Mesendoderm (in vitro differentiated cells): ENCODE data around the gene SOX6.
"Not testable (repeated sequence)": the region's sequence is repeated elsewhere in the genome, so short reads cannot be mapped to it uniquely, and the experiment has no call there.

Experiments
- DNase-seq: peaks from one replicate; pipeline ENCODE4 v3.0.0; 2013
- H2AK5ac ChIP-seq: 2 replicates; pipeline ENCODE4 v1.6.1; 2013; ENCODE audit warnings: low read length, inconsistent platforms
- H2BK120ac ChIP-seq: 2 replicates; pipeline ENCODE4 v1.6.1; 2013; ENCODE audit warnings: low read depth, mild to moderate bottlenecking, low read length, moderate library complexity, mixed read lengths
- H2BK15ac ChIP-seq: replicated peaks from 2 replicates; pipeline ENCODE4 v1.6.1; 2013; ENCODE audit warnings: low read depth, mild to moderate bottlenecking, moderate library complexity
- H2BK5ac ChIP-seq: 2 replicates; pipeline ENCODE4 v1.6.1; 2013; ENCODE audit warnings: low read length, inconsistent platforms
- H3K18ac ChIP-seq: 2 replicates; pipeline ENCODE4 v1.6.1; 2013; ENCODE audit warnings: mild to moderate bottlenecking, low read length, mixed read lengths
- H3K23ac ChIP-seq: one replicate; pipeline ENCODE4 v1.6.1; 2013; ENCODE audit warnings: low read length
- H3K27ac ChIP-seq: 2 replicates; pipeline ENCODE4 v1.5.1; 2013; ENCODE audit warnings: low read depth, mild to moderate bottlenecking, inconsistent platforms, low read length, moderate library complexity
- H3K27me3 ChIP-seq: 2 replicates; pipeline ENCODE4 v1.6.1; 2013; ENCODE audit warnings: low read length, control low read depth, mild to moderate bottlenecking, inconsistent platforms; ENCODE audit not compliant: insufficient read depth, poor library complexity
- H3K36me3 ChIP-seq: 2 replicates; pipeline ENCODE4 v1.6.1; 2013; ENCODE audit warnings: low read length, inconsistent platforms; ENCODE audit not compliant: control insufficient read depth, insufficient read depth
- H3K4ac ChIP-seq: one replicate; pipeline ENCODE4 v1.6.1; 2013; ENCODE audit warnings: low read depth, mild to moderate bottlenecking, low read length, moderate library complexity
- H3K4me1 ChIP-seq: 2 replicates; pipeline ENCODE4 v1.6.1; 2013; ENCODE audit warnings: low read depth, low read length, inconsistent platforms; ENCODE audit not compliant: control insufficient read depth
- H3K4me2 ChIP-seq: 2 replicates; pipeline ENCODE4 v1.6.1; 2013; ENCODE audit warnings: low read length
- H3K4me3 ChIP-seq: 2 replicates; pipeline ENCODE4 v1.5.1; 2013; ENCODE audit warnings: mild to moderate bottlenecking, low read length
- H3K56ac ChIP-seq: one replicate; pipeline ENCODE4 v1.6.1; 2013; ENCODE audit warnings: low read length
- H3K79me1 ChIP-seq: 2 replicates; pipeline ENCODE4 v1.6.1; 2013; ENCODE audit warnings: low read length, inconsistent platforms
- H3K79me2 ChIP-seq: 2 replicates; pipeline ENCODE4 v1.6.1; 2013; ENCODE audit warnings: mild to moderate bottlenecking, low read length; ENCODE audit not compliant: control insufficient read depth, insufficient read depth
- H3K9ac ChIP-seq: 2 replicates; pipeline ENCODE4 v1.6.1; 2013; ENCODE audit warnings: low read length, inconsistent platforms
- H4K5ac ChIP-seq: one replicate; pipeline ENCODE4 v1.6.1; 2013; ENCODE audit warnings: low read length
- H4K8ac ChIP-seq: one replicate; pipeline ENCODE4 v1.6.1; 2013; ENCODE audit warnings: low read depth, mild to moderate bottlenecking, control low read depth, low read length, moderate library complexity
- WGBS: extraction: QIAGEN DNeasy Blood & Tissue Kit; methylation state at CpG from one replicate; pipeline ENCODE4 v1.1.7; 2013; ENCODE audit warnings: low lambda C conversion rate, missing lambda C conversion rate; ENCODE audit not compliant: insufficient coverage; ENCODE audit errors: extremely low coverage; 5-methylcytosine and 5-hydroxymethylcytosine counted together

The SOX6 gene

DNA sequence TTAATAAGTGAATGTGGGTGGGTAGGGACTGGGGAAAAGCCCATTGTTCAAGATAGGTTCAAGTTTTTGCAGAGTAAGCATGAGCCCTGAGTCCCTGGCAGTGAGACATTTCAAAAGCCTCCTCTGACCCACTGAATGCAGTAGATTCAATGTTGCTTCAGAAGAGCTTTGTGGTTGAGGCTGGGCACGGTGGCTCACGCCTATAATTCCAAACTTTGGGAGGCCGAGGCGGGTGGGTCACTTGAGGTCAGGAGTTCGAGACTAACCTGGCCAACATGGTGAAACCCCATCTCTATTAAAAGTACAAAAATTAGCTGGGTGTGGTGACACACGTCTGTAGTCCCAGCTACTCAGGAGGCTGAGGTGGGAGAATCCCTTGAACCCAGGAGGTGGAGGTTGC lies 433.6 kb downstream of the SOX6 start:
- not testable (repeated sequence) for H3K56ac ChIP-seq, H3K79me1 ChIP-seq, H3K4me2 ChIP-seq, H3K27me3 ChIP-seq, H4K5ac ChIP-seq, H2BK5ac ChIP-seq, H3K4me1 ChIP-seq, DNase-seq, H3K18ac ChIP-seq, H3K9ac ChIP-seq, H3K4ac ChIP-seq, H3K4me3 ChIP-seq, H4K8ac ChIP-seq, H3K23ac ChIP-seq, H3K79me2 ChIP-seq, H2BK120ac ChIP-seq, H2AK5ac ChIP-seq, H2BK15ac ChIP-seq, H3K36me3 ChIP-seq, H3K27ac ChIP-seq
- no CpG with 5 or more reads among the region's 6 CpGs for WGBS

DNA sequence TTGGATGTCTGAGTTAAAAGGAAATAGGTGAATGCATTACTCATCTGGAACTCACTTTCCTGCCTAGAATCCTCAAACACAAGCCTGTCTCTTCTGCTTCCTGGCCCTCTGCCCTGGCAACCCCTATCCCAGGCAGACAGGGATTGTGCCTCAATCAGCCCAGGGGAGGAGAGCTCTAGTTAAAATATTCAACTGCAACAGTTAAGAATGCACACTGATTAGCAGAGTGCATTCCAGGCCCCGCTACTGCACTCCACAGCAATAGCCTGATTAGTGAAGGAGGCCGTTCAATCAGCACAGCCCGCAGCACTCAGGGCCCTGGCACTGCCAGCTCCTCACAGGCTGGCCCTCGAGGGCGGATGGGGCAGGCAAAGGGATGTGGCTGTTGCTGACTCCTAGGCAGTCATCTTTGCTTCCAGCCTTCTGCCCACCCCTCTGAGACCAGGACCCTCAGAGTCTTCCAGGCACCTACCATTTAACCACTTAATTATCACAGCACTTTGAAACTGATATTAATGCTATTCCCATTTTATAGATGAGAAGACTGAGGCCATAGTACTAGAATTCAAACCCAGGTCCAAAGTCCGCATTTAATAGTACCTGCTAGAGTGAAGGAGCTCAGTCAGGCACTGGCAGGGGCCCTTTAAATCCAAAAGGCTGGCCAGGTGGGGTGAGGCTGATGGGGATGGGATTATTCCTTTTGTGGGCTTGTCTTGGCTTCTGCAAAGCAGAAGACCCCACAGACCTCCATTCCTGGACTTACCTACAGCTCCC lies 435.3 kb downstream of the SOX6 start:
- Histone ChIP-seq H4K5ac (no peak overlapping the region), H3K4me1 (no peaks in the 10 kb centered on the region), H2AK5ac (no peak overlapping the region), H2BK5ac (no peak overlapping the region), H2BK15ac (no peak overlapping the region), H3K23ac (no peak overlapping the region), H2BK120ac (no peak overlapping the region), H3K36me3 (no peaks in the 10 kb centered on the region), H3K79me2 (no peaks in the 10 kb centered on the region), H3K18ac (no peak overlapping the region), H4K8ac (no peak overlapping the region), H3K9ac (no peak overlapping the region), H3K4me3 (no peak overlapping the region), H3K4ac (no peak overlapping the region), H3K56ac (no peak overlapping the region), H3K79me1 (no peaks in the 10 kb centered on the region), H3K27ac (no peak overlapping the region), H3K27me3 (no peaks in the 10 kb centered on the region), H3K4me2 (no peak overlapping the region)
- WGBS = no CpG with 5 or more reads among the region's 6 CpGs
- peak; percentile 69 for DNase-seq

GRCh38 chr11:15918674-15919073 lies 437.7 kb downstream of the SOX6 start:
- no peak overlapping the region for H2BK120ac ChIP-seq
- H3K4ac ChIP-seq = no peak overlapping the region
- H2AK5ac ChIP-seq = no peak overlapping the region
- no peak overlapping the region for H3K27ac ChIP-seq
- no peak for DNase-seq
- H2BK5ac ChIP-seq = no peak overlapping the region
- H3K4me2 ChIP-seq = no peak overlapping the region
- no peak overlapping the region for H3K18ac ChIP-seq
- no peaks in the 10 kb centered on the region for H3K27me3 ChIP-seq
- H3K79me2 ChIP-seq = no peaks in the 10 kb centered on the region
- H2BK15ac ChIP-seq = no peak overlapping the region
- no peaks in the 10 kb centered on the region for H3K36me3 ChIP-seq
- H3K56ac ChIP-seq = no peak overlapping the region
- no peaks in the 10 kb centered on the region for H3K79me1 ChIP-seq
- H3K4me1 ChIP-seq = no peaks in the 10 kb centered on the region
- H4K8ac ChIP-seq = no peak overlapping the region
- WGBS = no CpG with 5 or more reads among the region's 1 CpG
- H3K4me3 ChIP-seq = no peak overlapping the region
- no peak overlapping the region for H4K5ac ChIP-seq
- no peak overlapping the region for H3K23ac ChIP-seq
- H3K9ac ChIP-seq = no peak overlapping the region

DNA sequence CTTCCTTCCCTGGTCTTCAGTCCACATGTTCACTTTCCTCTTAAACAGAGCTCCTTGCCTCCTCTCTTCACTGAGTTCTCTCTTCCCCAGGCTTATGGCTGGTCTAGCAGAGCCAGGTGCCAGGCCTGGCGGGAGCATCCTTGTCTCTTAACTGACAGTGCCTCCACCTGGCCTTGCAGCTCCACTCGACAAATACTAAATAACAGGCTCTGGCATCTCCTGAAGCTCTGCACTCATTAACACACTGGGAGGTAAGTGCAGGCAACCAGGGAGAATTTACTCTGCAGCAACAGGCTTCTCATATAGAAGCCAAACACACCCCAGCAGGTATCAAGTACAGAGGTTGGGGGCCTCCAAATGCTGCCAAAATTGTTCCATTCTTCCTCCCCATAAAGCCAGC lies 438.1 kb downstream of the SOX6 start:
- H2BK5ac ChIP-seq = no peak overlapping the region
- H3K4ac ChIP-seq = no peak overlapping the region
- H4K5ac ChIP-seq = no peak overlapping the region
- H3K9ac ChIP-seq = no peak overlapping the region
- no peak overlapping the region for H3K27ac ChIP-seq
- H3K79me2 ChIP-seq = no peaks in the 10 kb centered on the region
- no peaks in the 10 kb centered on the region for H3K4me1 ChIP-seq
- H2BK15ac ChIP-seq = no peak overlapping the region
- H3K18ac ChIP-seq = no peak overlapping the region
- no peaks in the 10 kb centered on the region for H3K36me3 ChIP-seq
- H3K4me3 ChIP-seq = no peak overlapping the region
- no peak overlapping the region for H2AK5ac ChIP-seq
- no peak overlapping the region for H3K56ac ChIP-seq
- no peak overlapping the region for H3K4me2 ChIP-seq
- no peaks in the 10 kb centered on the region for H3K79me1 ChIP-seq
- no peak overlapping the region for H2BK120ac ChIP-seq
- H4K8ac ChIP-seq = no peak overlapping the region
- WGBS = no CpG with 5 or more reads among the region's 2 CpGs
- H3K27me3 ChIP-seq = no peaks in the 10 kb centered on the region
- H3K23ac ChIP-seq = no peak overlapping the region
- DNase-seq = no peak
